Suprapubic skin (tissue), 4 donors: Measurements from ENCODE around the gene NUDT13. TPM values are rescaled to one million over a fixed set of nuclear protein-coding genes. Genes with fewer than 3 reads are reported as not detected.

Experiments
- DNase-seq, 2 donors: peaks; one replicate each; pipeline ENCODE4 v3.0.0-alpha.2; 2019; ENCODE audit warnings: low spot score in 2 of 2
- H3K27ac ChIP-seq: fragments of 200-600 bp; sonication (generic); one replicate; pipeline ENCODE4 v1.5.1; 2019
- H3K27me3 ChIP-seq: fragments of 200-600 bp; sonication (generic); one replicate; pipeline ENCODE4 v1.5.1; 2019
- H3K36me3 ChIP-seq: fragments of 200-600 bp; sonication (generic); one replicate; pipeline ENCODE4 v1.5.1; 2019
- H3K4me1 ChIP-seq: fragments of 200-600 bp; sonication (generic); one replicate; pipeline ENCODE4 v1.5.1; 2019
- H3K4me3 ChIP-seq: fragments of 200-600 bp; sonication (generic); one replicate; pipeline ENCODE4 v1.5.1; 2019; ENCODE audit warnings: mild to moderate bottlenecking
- H3K9me3 ChIP-seq: fragments of 200-600 bp; sonication (generic); one replicate; pipeline ENCODE4 v1.5.1; 2019
- EP300 ChIP-seq: sonication (generic); formaldehyde crosslinking; IDR thresholded peaks from one replicate; pipeline ENCODE4 v1.6.1; 2017; ENCODE audit warnings: antibody characterized with exemption
- POLR2A ChIP-seq, 2 donors: fragments of 450-650 bp; IDR thresholded peaks; one replicate each; pipeline ENCODE4 v1.6.1; 2017; ENCODE audit warnings: antibody characterized with exemption in 2 of 2, mild to moderate bottlenecking in 2 of 2, moderate library complexity in 2 of 2
- POLR2AphosphoS5 ChIP-seq, 3 donors: sonication (generic); formaldehyde crosslinking; IDR thresholded peaks; one replicate each; pipeline ENCODE4 v1.6.1; 2017; ENCODE audit warnings: antibody characterized with exemption in 3 of 3
- WGBS: methylation state at CpG from one replicate; pipeline ENCODE4 v1.1.5; 2018; 5-methylcytosine and 5-hydroxymethylcytosine counted together
- total RNA-seq, 4 donors: library from RNA; depleted of rRNA; stranded (reverse); fragments of >200 nt; gene quantifications; one replicate each; pipeline ENCODE4 v1.1.0, GENCODE V29; 2016
- TF ChIP-seq, protein P1 (sequence below), 2 donors: fragments of 200-600 bp in 1 of 2; fragments of 450-650 bp in 1 of 2; sonication (generic) in 1 of 2; IDR thresholded peaks; one replicate each; pipeline ENCODE4 v1.5.1; 2016 to 2019; ENCODE audit warnings: antibody characterized with exemption in 2 of 2, mild to moderate bottlenecking in 1 of 2, moderate library complexity in 1 of 2

NUDT13 gene
- total RNA-seq, 4 donors from 2014 or later = 0.86 to 4.2 (median 1.5) TPM

DNA sequence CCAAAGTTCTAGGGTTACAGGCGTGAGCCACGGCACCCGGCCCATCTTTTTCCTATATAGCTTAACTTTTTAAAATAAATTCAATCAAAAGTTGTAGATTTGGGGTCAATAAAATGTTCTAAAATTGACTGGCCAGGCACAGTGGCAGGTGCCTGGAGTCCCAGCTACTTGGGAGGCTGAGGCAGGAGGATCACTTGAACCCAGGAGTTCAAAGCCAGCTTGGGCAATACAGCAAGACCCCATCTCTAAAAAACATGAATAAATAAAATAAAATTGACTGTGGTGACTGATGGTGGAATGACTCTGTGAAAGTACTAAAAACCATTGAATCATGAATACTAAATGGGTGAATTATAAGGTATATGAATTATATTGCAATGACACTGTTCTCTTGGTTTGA is 34.4 kb upstream of the NUDT13 start:
- DNase-seq = no peak
- no peak for TF ChIP-seq EP300
- TF ChIP-seq, protein P1, sequence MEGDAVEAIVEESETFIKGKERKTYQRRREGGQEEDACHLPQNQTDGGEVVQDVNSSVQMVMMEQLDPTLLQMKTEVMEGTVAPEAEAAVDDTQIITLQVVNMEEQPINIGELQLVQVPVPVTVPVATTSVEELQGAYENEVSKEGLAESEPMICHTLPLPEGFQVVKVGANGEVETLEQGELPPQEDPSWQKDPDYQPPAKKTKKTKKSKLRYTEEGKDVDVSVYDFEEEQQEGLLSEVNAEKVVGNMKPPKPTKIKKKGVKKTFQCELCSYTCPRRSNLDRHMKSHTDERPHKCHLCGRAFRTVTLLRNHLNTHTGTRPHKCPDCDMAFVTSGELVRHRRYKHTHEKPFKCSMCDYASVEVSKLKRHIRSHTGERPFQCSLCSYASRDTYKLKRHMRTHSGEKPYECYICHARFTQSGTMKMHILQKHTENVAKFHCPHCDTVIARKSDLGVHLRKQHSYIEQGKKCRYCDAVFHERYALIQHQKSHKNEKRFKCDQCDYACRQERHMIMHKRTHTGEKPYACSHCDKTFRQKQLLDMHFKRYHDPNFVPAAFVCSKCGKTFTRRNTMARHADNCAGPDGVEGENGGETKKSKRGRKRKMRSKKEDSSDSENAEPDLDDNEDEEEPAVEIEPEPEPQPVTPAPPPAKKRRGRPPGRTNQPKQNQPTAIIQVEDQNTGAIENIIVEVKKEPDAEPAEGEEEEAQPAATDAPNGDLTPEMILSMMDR (IDR thresholded peaks at IDR 0.05) = no peak
- no peak for TF ChIP-seq POLR2A (IDR thresholded peaks at IDR 0.05)
- TF ChIP-seq POLR2AphosphoS5 (IDR thresholded peaks at IDR 0.05) = no peak
- H3K27me3 ChIP-seq = no peaks in the 10 kb centered on the region
- WGBS = 98% methylated on average over 3 of the region's 3 CpGs
- H3K9me3 ChIP-seq = no peaks in the 10 kb centered on the region
- peaks cover 21% of the 10 kb centered on the region for H3K36me3 ChIP-seq
- no peak overlapping the region for H3K27ac ChIP-seq
- H3K4me3 ChIP-seq = no peak overlapping the region
- H3K4me1 ChIP-seq = peaks cover 11% of the 10 kb centered on the region

DNA sequence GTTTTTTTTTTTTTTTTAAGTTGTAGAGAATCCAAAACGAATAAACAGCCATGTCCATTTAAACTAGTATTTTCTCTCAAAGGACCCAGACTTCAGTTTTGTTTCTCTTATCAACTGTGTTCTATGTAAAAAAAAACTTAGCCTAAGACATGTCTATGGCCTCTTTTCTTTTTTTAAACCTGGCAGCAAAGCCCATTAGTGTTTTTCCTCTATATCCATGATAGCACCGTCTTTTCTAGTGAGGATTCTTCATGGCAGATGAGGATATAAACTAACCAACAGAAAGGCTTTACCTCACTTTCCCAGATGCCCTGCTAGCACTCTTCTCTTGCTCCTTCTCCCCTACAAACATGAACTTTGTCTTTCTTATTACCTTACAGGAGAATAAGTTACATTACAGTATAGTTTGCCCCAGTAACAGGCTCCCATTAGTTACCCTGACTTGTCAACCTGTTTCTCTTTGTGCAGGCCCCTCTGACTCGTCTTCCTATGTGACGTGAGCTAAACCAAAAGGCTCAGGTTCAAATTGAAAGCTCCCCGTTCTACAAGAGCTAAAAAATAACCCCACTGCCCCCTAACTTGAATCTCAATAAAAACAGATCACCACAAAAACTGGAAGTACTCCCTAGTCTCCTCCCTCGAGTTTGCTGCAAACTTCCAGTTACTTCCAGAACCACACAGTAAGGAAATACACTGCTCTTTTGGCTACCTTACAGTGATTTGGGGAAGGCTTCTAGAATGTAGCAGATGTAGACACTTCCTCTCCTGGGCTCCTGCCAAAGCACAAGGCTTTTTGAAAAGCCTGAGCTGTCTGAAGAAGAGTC is 33.7 kb upstream of the NUDT13 start:
- no peak for TF ChIP-seq EP300
- TF ChIP-seq, protein P1 (IDR thresholded peaks at IDR 0.05) = no peak
- no peak for TF ChIP-seq POLR2A (IDR thresholded peaks at IDR 0.05)
- no peak for TF ChIP-seq POLR2AphosphoS5 (IDR thresholded peaks at IDR 0.05)
- H3K4me3 ChIP-seq = peak overlapping the region; percentile 26
- no peaks in the 10 kb centered on the region for H3K9me3 ChIP-seq
- no peak for DNase-seq
- H3K36me3 ChIP-seq = peaks cover 15% of the 10 kb centered on the region
- peak overlapping the region; percentile 66 for H3K27ac ChIP-seq
- 38% methylated on average over 6 of the region's 6 CpGs for WGBS
- H3K27me3 ChIP-seq = no peaks in the 10 kb centered on the region
- H3K4me1 ChIP-seq = peaks cover 11% of the 10 kb centered on the region

DNA sequence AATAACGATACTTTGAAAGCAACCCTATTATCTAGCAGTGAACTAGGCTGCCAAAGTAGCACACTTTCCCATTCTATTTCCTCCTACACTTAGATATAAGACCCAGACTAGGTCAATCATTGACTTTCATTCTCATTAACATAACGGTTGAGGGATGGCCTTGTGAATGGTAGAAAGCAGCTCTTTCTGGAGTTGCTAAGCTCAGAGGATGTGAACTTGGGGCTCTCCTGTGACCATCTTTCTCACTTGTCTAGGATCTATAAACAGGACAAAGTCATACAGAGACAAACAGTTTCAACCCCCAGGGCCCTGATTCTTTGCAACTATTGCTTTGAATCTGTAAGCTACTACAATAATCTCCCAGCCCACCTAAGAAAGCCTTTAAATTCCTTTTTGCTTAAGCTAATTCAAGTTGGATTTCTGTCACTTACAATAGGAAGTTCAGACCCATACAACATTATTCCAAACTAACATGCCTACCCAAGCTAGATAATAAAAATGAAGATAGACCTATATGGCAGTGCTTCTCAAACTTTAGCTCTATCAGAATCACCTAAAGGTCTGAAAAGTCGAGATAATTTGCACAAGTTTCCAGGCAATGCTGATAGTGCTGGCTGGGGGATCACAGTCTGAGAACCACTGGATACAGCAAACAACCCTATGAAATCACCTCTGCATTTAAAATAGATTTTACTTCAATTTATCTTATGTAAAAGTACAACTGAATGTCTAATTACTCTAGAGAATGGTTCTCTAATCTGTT is 30.3 kb upstream of the NUDT13 start:
- Histone ChIP-seq H3K27me3 (no peaks in the 10 kb centered on the region), H3K4me1 (peaks cover 15% of the 10 kb centered on the region), H3K36me3 (peaks cover 4% of the 10 kb centered on the region), H3K4me3 (no peak overlapping the region), H3K27ac (no peak overlapping the region), H3K9me3 (no peaks in the 10 kb centered on the region)
- no peak for TF ChIP-seq POLR2A (IDR thresholded peaks at IDR 0.05)
- TF ChIP-seq, protein P1 (IDR thresholded peaks at IDR 0.05) = no peak
- no peak for TF ChIP-seq EP300
- no peak for TF ChIP-seq POLR2AphosphoS5 (IDR thresholded peaks at IDR 0.05)
- DNase-seq = no peak
- 99% methylated on average over 3 of the region's 3 CpGs for WGBS

DNA sequence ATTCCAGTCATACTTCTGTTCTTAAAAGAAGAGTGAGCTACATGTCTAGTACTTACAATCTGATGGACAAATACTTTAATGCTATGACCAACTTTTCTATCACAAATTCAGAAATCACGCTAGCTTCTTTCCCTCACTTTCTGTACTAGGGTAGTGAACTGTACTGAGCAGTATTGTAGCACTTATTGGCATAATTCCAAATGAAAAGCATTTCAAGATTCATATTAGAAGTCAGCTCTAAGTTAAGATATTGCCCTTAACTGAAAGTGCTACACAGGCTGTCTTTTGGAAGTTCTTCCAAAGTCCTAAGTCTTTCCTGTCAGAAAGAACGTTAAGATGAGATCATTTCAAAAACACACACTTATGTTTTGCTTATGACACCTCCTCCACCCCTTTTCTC is 27.0 kb upstream of the NUDT13 start:
- TF ChIP-seq POLR2A (IDR thresholded peaks at IDR 0.05) = no peak
- no peak for TF ChIP-seq POLR2AphosphoS5 (IDR thresholded peaks at IDR 0.05)
- TF ChIP-seq, protein P1 (IDR thresholded peaks at IDR 0.05) = no peak
- TF ChIP-seq EP300 = no peak
- H3K27me3 ChIP-seq = no peaks in the 10 kb centered on the region
- H3K4me1 ChIP-seq = peaks cover 4% of the 10 kb centered on the region
- WGBS = 39% methylated on average over 2 of the region's 2 CpGs
- H3K27ac ChIP-seq = no peak overlapping the region
- H3K4me3 ChIP-seq = no peak overlapping the region
- peaks cover 4% of the 10 kb centered on the region for H3K36me3 ChIP-seq
- H3K9me3 ChIP-seq = no peaks in the 10 kb centered on the region
- no peak for DNase-seq

DNA sequence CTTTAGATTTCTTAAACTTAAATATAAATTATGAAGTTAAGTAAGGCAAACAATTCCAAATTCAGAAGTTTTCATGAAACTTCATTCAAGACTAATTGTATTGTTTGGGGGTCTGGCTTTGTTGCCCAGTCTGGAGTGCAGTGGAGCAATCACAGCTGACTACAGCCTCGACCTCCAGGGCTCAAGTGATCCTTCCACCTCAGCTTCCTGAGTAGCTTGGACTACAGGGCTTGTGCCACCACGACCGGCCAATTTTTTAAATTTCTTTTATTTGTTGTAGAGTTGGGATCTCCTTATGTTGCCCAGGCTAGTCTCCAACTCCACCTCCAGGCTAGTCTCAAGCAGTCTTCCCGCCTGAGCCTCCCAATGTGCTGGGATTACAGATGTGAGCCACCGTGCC is 26.0 kb upstream of the NUDT13 start:
- Histone ChIP-seq H3K4me1 (peaks cover 4% of the 10 kb centered on the region), H3K27ac (no peak overlapping the region), H3K36me3 (peaks cover 3% of the 10 kb centered on the region), H3K4me3 (no peak overlapping the region), H3K27me3 (no peaks in the 10 kb centered on the region), H3K9me3 (no peaks in the 10 kb centered on the region)
- no peak for TF ChIP-seq EP300
- TF ChIP-seq POLR2A (IDR thresholded peaks at IDR 0.05) = no peak
- TF ChIP-seq, protein P1 (IDR thresholded peaks at IDR 0.05) = no peak
- no peak for TF ChIP-seq POLR2AphosphoS5 (IDR thresholded peaks at IDR 0.05)
- 94% methylated on average over 5 of the region's 5 CpGs for WGBS
- no peak for DNase-seq
